Naive B cell (primary cell): ENCODE results near the gene LRMDA. TPM values are rescaled to one million over a fixed set of nuclear protein-coding genes. Genes with fewer than 3 reads are reported as not detected.
A peak's percentile ranks its signal among the peaks of the same experiment; 100 is the strongest.

Source experiments
- ATAC-seq, 2 donors: fragments of 150-1000 bp; cut with Tn5 transposase; 2 replicates each; pipeline ENCODE4 v1.10.0; 2021; ENCODE audit warnings: low read depth in 2 of 2, mild to moderate bottlenecking in 2 of 2, moderate library complexity in 2 of 2
- DNase-seq: peaks from one replicate; pipeline ENCODE4 v3.0.0; 2022
- H3K27ac Mint-ChIP-seq, 6 donors: one replicate each; pipeline ENCODE4 v1.8.0; 2020 to 2022; ENCODE audit warnings: mild to moderate bottlenecking in 6 of 6, mixed read lengths in 6 of 6, moderate library complexity in 5 of 6, inconsistent platforms in 2 of 6
- H3K27me3 Mint-ChIP-seq, 3 donors: one replicate each; pipeline ENCODE4 v1.8.0; 2021 to 2022; ENCODE audit warnings: mixed read lengths in 3 of 3, mild to moderate bottlenecking in 1 of 3
- H3K36me3 Mint-ChIP-seq, 2 donors: one replicate each; pipeline ENCODE4 v1.8.0; 2020 to 2022; ENCODE audit warnings: mixed read lengths in 2 of 2, inconsistent platforms in 1 of 2, mild to moderate bottlenecking in 1 of 2
- H3K4me1 Mint-ChIP-seq, 3 donors: one replicate each; pipeline ENCODE4 v1.8.0; 2020 to 2022; ENCODE audit warnings: mixed read lengths in 3 of 3, inconsistent platforms in 1 of 3, mild to moderate bottlenecking in 1 of 3, moderate library complexity in 1 of 3
- H3K4me3 Mint-ChIP-seq, 8 donors: one replicate each; pipeline ENCODE4 v1.8.0; 2020 to 2022; ENCODE audit warnings: mild to moderate bottlenecking in 8 of 8, mixed read lengths in 8 of 8, moderate library complexity in 8 of 8, inconsistent platforms in 2 of 8
- H3K9me3 Mint-ChIP-seq, 7 donors: one replicate each; pipeline ENCODE4 v1.8.0; 2020 to 2022; ENCODE audit warnings: mixed read lengths in 7 of 7, mild to moderate bottlenecking in 5 of 7, inconsistent platforms in 2 of 7, moderate library complexity in 1 of 7
- polyA plus RNA-seq, 6 donors: library from polyadenylated mRNA; unstranded; fragments of 300-500 nt; fragmentation: Illumina TruSeq; gene quantifications; one replicate each; pipeline ENCODE4 v1.2.3, GENCODE V29; 2021; ENCODE audit warnings: low read depth in 6 of 6

LRMDA gene
- polyA plus RNA-seq, 6 donors from 2014 or later = 2.1 TPM; not detected in 5

GRCh38 chr10:76190634-76191270 is 759.3 kb downstream of the LRMDA start:
- Mint-ChIP-seq H3K36me3 (no peaks in the 10 kb centered on the region), H3K27me3 (peaks cover 0 to 4% (median 0%) of the 10 kb centered on the region in 3 donors), H3K4me1 (no peaks in the 10 kb centered on the region), H3K4me3 (no peak overlapping the region), H3K27ac (no peak overlapping the region), H3K9me3 (peaks cover 0 to 5% (median 0%) of the 10 kb centered on the region in 7 donors)
- ATAC-seq (no peak), DNase-seq (no peak)

DNA sequence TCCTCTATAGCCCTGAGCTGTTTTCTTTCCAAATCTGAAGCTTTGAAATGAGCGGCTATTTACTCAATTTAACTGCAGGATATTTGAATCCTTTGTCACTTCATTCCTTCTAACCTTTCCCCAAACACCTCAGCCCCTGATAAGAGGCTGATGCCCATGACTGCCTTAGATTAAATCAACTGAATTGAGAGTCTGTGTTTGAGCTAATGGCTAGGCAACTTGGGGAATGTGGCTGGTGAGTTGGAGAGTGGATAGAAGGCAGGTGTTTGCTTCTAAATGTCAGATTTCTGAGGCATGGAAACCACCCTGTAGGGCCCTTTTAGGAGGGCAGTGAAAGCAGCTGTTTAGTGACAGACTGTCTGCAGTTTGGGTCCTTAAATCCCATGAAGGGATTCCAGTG is 759.9 kb downstream of the LRMDA start:
- Mint-ChIP-seq H3K36me3 (no peaks in the 10 kb centered on the region), H3K9me3 (peaks cover 0 to 5% (median 0%) of the 10 kb centered on the region in 7 donors), H3K27me3 (peaks cover 0 to 4% (median 0%) of the 10 kb centered on the region in 3 donors), H3K4me3 (no peak overlapping the region), H3K4me1 (no peaks in the 10 kb centered on the region), H3K27ac (no peak overlapping the region)
- no peak for ATAC-seq
- no peak for DNase-seq

- no peaks in the 10 kb centered on the region for H3K36me3 Mint-ChIP-seq
- H3K9me3 Mint-ChIP-seq = peaks cover 0 to 5% (median 0%) of the 10 kb centered on the region in 7 donors
- H3K4me3 Mint-ChIP-seq = no peak overlapping the region
- H3K27ac Mint-ChIP-seq = no peak overlapping the region
- DNase-seq (no peak), ATAC-seq (no peak)
- no peaks in the 10 kb centered on the region for H3K4me1 Mint-ChIP-seq
- H3K27me3 Mint-ChIP-seq = peaks cover 0 to 4% (median 0%) of the 10 kb centered on the region in 3 donors
These were observed 760.7 kb downstream of the LRMDA start for GRCh38 chr10:76192151-76192550.

GRCh38 chr10:76192694-76193320 is 761.4 kb downstream of the LRMDA start:
- Mint-ChIP-seq H3K4me3 (no peak overlapping the region), H3K4me1 (no peaks in the 10 kb centered on the region), H3K36me3 (no peaks in the 10 kb centered on the region), H3K27ac (no peak overlapping the region), H3K27me3 (peaks cover 0 to 4% (median 0%) of the 10 kb centered on the region in 3 donors), H3K9me3 (peaks cover 0 to 4% (median 0%) of the 10 kb centered on the region in 7 donors)
- DNase-seq (no peak), ATAC-seq (no peak)

GRCh38 chr10:76195654-76196390 is 764.4 kb downstream of the LRMDA start:
- Mint-ChIP-seq H3K27ac (no peak overlapping the region), H3K36me3 (no peaks in the 10 kb centered on the region), H3K4me1 (no peaks in the 10 kb centered on the region), H3K9me3 (no peaks in the 10 kb centered on the region), H3K4me3 (no peak overlapping the region), H3K27me3 (no peaks in the 10 kb centered on the region)
- no peak for DNase-seq
- ATAC-seq = no peak

DNA sequence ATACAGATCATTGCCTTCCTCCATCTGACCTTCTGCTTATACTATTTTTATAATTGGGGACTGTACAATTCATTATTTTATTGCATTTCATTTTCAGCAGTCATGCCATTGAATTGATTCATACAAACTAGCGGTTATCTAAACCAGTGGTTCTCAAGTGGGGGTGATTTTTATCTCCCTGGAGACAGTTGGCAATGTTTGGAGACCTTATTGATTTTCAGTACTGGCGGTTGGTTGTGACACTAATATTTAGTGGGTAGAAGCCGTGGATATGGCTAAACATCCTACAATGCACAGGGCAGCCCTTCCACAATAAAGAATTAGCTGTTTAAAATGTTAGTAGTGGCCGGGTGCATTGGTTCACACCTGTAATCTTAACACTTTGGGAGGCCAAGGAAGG is 765.9 kb downstream of the LRMDA start:
- no peaks in the 10 kb centered on the region for H3K27me3 Mint-ChIP-seq
- no peaks in the 10 kb centered on the region for H3K9me3 Mint-ChIP-seq
- no peak overlapping the region for H3K4me3 Mint-ChIP-seq
- DNase-seq (no peak), ATAC-seq (no peak)
- H3K36me3 Mint-ChIP-seq = no peaks in the 10 kb centered on the region
- no peaks in the 10 kb centered on the region for H3K4me1 Mint-ChIP-seq
- peak overlapping the region in 1 of 6 donors; percentile 40 for H3K27ac Mint-ChIP-seq

DNA sequence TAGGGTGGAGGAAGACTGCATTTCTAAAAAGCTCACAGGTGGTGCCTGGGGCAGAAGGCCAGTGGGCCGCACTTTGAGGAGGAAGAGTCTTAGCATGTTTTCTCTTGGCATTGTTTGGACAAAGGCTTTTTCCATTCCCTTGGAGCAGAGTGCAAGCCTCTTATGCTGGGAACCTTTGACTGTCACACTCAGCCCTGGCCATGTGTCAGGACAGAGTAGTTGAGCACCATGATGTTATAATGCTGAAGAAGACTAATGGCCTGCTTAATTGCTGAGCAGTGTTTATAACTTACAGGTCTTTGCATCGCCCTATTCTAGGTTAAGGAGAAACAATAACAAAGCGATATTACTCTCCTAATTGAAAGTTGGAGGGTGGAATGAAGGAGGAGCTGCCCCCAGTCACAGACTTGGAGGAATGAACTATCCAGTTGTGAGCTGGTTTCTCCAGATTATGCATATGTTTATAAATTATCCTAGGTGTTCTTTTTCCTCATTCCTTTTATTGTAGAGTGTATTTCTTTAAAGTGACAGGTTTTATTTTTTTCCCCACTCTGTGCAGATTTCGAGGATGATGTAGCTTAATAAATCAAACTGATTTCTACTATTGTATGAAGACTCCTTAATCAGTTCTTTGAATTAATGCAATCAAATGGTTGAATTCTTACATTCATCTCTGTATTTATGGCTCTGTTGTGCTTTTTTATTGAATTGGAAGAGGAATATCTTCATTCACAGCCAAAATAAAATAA is 767.0 kb downstream of the LRMDA start:
- Mint-ChIP-seq H3K4me1 (no peaks in the 10 kb centered on the region), H3K27ac (no peak overlapping the region), H3K36me3 (no peaks in the 10 kb centered on the region), H3K9me3 (no peaks in the 10 kb centered on the region), H3K27me3 (no peaks in the 10 kb centered on the region), H3K4me3 (no peak overlapping the region)
- no peak for ATAC-seq
- DNase-seq = no peak

DNA sequence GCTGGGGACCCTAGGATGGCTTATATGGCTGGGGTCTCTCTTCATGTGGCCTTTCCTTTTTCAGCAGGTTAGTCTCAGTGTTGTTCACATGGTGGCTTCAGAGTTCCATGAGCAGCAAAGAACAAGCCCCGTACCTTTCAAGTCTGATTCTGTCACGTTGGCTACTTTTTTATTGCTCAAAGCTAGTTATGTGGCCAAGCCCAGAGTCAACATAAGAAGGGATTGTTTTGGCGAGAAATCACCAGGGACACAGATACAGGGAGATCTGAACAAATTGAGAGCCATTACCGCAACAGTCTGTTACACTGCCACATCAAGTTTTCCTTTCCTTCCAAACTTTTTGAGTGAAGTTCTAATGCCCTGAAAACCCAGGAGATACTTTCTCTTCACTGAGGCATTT is 770.5 kb downstream of the LRMDA start:
- no peak for ATAC-seq

GRCh38 chr10:76202777-76203176 is 771.4 kb downstream of the LRMDA start:
- ATAC-seq (no peak), DNase-seq (no peak)
- no peak overlapping the region for H3K27ac Mint-ChIP-seq
- no peaks in the 10 kb centered on the region for H3K36me3 Mint-ChIP-seq
- no peak overlapping the region for H3K4me3 Mint-ChIP-seq
- peaks cover 0 to 4% (median 0%) of the 10 kb centered on the region in 3 donors for H3K27me3 Mint-ChIP-seq
- H3K9me3 Mint-ChIP-seq = peaks cover 0 to 3% (median 0%) of the 10 kb centered on the region in 7 donors
- H3K4me1 Mint-ChIP-seq = no peaks in the 10 kb centered on the region

More for the DNA sequence above, 770.5 kb downstream of the LRMDA start:
- Mint-ChIP-seq H3K9me3 (peaks cover 0 to 3% (median 0%) of the 10 kb centered on the region in 7 donors), H3K4me3 (no peak overlapping the region), H3K27ac (no peak overlapping the region), H3K36me3 (no peaks in the 10 kb centered on the region), H3K4me1 (no peaks in the 10 kb centered on the region), H3K27me3 (peaks cover 0 to 4% (median 0%) of the 10 kb centered on the region in 3 donors)
- DNase-seq = no peak

DNA sequence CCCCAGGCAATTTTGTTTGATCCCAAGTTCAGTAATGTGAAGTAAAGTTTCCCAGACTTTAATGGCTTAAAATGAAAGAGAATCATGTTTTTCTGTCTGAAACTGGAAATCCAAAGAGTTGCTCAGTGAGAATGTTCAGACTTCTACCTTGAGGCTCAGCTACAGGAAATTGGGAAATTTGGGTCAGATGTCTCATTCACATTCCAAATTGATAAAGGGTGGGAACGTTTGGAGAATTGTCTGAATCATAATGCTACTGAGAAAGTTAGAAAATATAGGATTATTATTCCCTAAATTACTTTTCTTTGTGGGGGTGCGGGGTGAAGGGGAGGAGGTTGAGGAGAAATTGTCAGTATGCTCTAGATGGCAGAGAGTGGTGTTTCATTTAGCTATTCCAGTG is 773.9 kb downstream of the LRMDA start:
- H3K9me3 Mint-ChIP-seq = peaks cover 0 to 3% (median 0%) of the 10 kb centered on the region in 7 donors
- H3K27me3 Mint-ChIP-seq = peaks cover 0 to 4% (median 0%) of the 10 kb centered on the region in 3 donors
- no peaks in the 10 kb centered on the region for H3K4me1 Mint-ChIP-seq
- no peak overlapping the region for H3K27ac Mint-ChIP-seq
- H3K36me3 Mint-ChIP-seq = no peaks in the 10 kb centered on the region
- ATAC-seq (no peak), DNase-seq (no peak)
- H3K4me3 Mint-ChIP-seq = no peak overlapping the region

- H3K4me3 Mint-ChIP-seq = no peak overlapping the region
- H3K27me3 Mint-ChIP-seq = peaks cover 0 to 4% (median 0%) of the 10 kb centered on the region in 3 donors
- peak overlapping the region in 1 of 6 donors; percentile 9 for H3K27ac Mint-ChIP-seq
- no peaks in the 10 kb centered on the region for H3K36me3 Mint-ChIP-seq
- ATAC-seq (no peak), DNase-seq (no peak)
- H3K4me1 Mint-ChIP-seq = no peaks in the 10 kb centered on the region
- H3K9me3 Mint-ChIP-seq = peaks cover 0 to 5% (median 0%) of the 10 kb centered on the region in 7 donors
These were observed 775.5 kb downstream of the LRMDA start for GRCh38 chr10:76206797-76207352.

DNA sequence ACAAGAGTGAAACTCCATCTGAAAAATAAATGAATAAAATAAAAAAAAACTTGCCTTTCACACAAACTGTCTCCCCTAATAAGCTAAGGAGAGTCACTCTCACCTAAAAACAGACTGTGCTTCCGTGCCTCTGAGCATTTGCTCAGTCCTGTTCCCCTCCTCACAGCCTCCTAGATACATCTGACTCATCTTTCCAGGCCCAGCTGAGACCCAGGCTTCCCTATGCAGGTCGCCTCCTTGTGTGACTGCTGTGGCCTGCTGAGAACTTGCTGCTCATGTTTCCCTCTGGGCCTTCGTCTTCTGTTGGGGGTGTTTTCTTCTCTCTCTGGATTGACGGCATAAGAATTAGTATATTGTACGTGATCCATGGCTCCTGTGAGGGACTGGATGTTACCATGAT is 777.7 kb downstream of the LRMDA start:
- H3K27ac Mint-ChIP-seq = no peak overlapping the region
- H3K4me3 Mint-ChIP-seq = peak overlapping the region in 1 of 8 donors; percentile 60
- DNase-seq (no peak), ATAC-seq (no peak)
- no peaks in the 10 kb centered on the region for H3K4me1 Mint-ChIP-seq
- H3K36me3 Mint-ChIP-seq = no peaks in the 10 kb centered on the region
- peaks cover 0 to 4% (median 0%) of the 10 kb centered on the region in 3 donors for H3K27me3 Mint-ChIP-seq
- H3K9me3 Mint-ChIP-seq = peaks cover 0 to 5% (median 0%) of the 10 kb centered on the region in 7 donors

GRCh38 chr10:76210211-76210610 is 778.8 kb downstream of the LRMDA start:
- no peak for ATAC-seq
- Mint-ChIP-seq H3K27me3 (peaks cover 0 to 4% (median 0%) of the 10 kb centered on the region in 3 donors), H3K27ac (no peak overlapping the region), H3K9me3 (peaks cover 0 to 5% (median 0%) of the 10 kb centered on the region in 7 donors), H3K4me1 (no peaks in the 10 kb centered on the region), H3K4me3 (no peak overlapping the region), H3K36me3 (no peaks in the 10 kb centered on the region)
- DNase-seq = no peak
